Stimulated activated naive CD8-positive, alpha-beta T cell treated with anti-CD3 and anti-CD28 coated beads, Interleukin-15, amount 100 ng/mL, for 72 hours (primary cell): ENCODE measurements around the gene AKR7A3.
"Not testable (repeated sequence)": the region's sequence is repeated elsewhere in the genome, so short reads cannot be mapped to it uniquely, and the experiment has no call there.

Experiments used
- ATAC-seq: fragments of 150-1000 bp; cut with Tn5 transposase; 2 replicates; pipeline ENCODE4 v1.10.0; 2021; ENCODE audit warnings: mild to moderate bottlenecking, moderate library complexity
- DNase-seq, 2 donors: peaks; one replicate each; pipeline ENCODE4 v3.0.0; 2021 to 2022
- H3K27ac Mint-ChIP-seq, 2 donors: one replicate each; pipeline ENCODE4 v1.8.0; 2022; ENCODE audit warnings: mild to moderate bottlenecking in 2 of 2, mixed read lengths in 2 of 2, moderate library complexity in 2 of 2
- H3K27me3 Mint-ChIP-seq: one replicate; pipeline ENCODE4 v1.8.0; 2022; ENCODE audit warnings: mixed read lengths
- H3K4me1 Mint-ChIP-seq: one replicate; pipeline ENCODE4 v1.8.0; 2022; ENCODE audit warnings: mild to moderate bottlenecking, mixed read lengths
- H3K4me3 Mint-ChIP-seq, 2 donors: one replicate each; pipeline ENCODE4 v1.8.0; 2022; ENCODE audit warnings: mild to moderate bottlenecking in 2 of 2, mixed read lengths in 2 of 2, moderate library complexity in 1 of 2
- H3K9me3 Mint-ChIP-seq, 2 donors: one replicate each; pipeline ENCODE4 v1.8.0; 2022; ENCODE audit warnings: mixed read lengths in 2 of 2

AKR7A3 gene

GRCh38 chr1:19288324-19289241, at the start of gene AKR7A3:
Gene AKR7A3, minus strand, starts transcription at chr1:19288770. Its CDS starts 61 bp downstream, at chr1:19288709.
- H3K27ac Mint-ChIP-seq: peak within 1 kb of the TSS in 1 of 2 donors; percentile 79
- peak; percentile 53 to 61 for DNase-seq
- peaks cover 14% of the 10 kb centered on the region for H3K4me1 Mint-ChIP-seq
- peak; percentile 89 for ATAC-seq
- H3K27me3 Mint-ChIP-seq: peaks cover 26% of the 10 kb centered on the region
- peak within 1 kb of the TSS; percentile 79 to 81 for H3K4me3 Mint-ChIP-seq
- not testable (repeated sequence) for H3K9me3 Mint-ChIP-seq

- DNase-seq (no peak), ATAC-seq (no peak)
- Mint-ChIP-seq H3K27me3 (no peaks in the 10 kb centered on the region), H3K27ac (peak overlapping the region; percentile 46 to 88), H3K4me3 (no peak overlapping the region), H3K9me3 (no peaks in the 10 kb centered on the region), H3K4me1 (peaks cover 38% of the 10 kb centered on the region)
Measured at GRCh38 chr1:19338323-19338762, 49.8 kb upstream of the AKR7A3 start.

GRCh38 chr1:19337289-19337688, 48.7 kb upstream of the AKR7A3 start:
- no peak for ATAC-seq
- no peaks in the 10 kb centered on the region for H3K9me3 Mint-ChIP-seq
- H3K27ac Mint-ChIP-seq: no peak overlapping the region
- no peaks in the 10 kb centered on the region for H3K27me3 Mint-ChIP-seq
- peak overlapping the region in 1 of 2 donors; percentile 7 for H3K4me3 Mint-ChIP-seq
- H3K4me1 Mint-ChIP-seq: peaks cover 33% of the 10 kb centered on the region
- DNase-seq: no peak

- Mint-ChIP-seq H3K9me3 (no peaks in the 10 kb centered on the region), H3K27me3 (no peaks in the 10 kb centered on the region), H3K27ac (peak overlapping the region; percentile 61 to 88), H3K4me3 (no peak overlapping the region), H3K4me1 (peaks cover 27% of the 10 kb centered on the region)
- DNase-seq (peak in 1 of 2 donors; percentile 57), ATAC-seq (peak; percentile 85)
Measured at GRCh38 chr1:19336543-19336942, 48.0 kb upstream of the AKR7A3 start.

GRCh38 chr1:19333587-19334354, 45.2 kb upstream of the AKR7A3 start:
- peak overlapping the region in 1 of 2 donors; percentile 54 for H3K27ac Mint-ChIP-seq
- DNase-seq (no peak), ATAC-seq (no peak)
- peaks cover 27% of the 10 kb centered on the region for H3K4me1 Mint-ChIP-seq
- H3K27me3 Mint-ChIP-seq: no peaks in the 10 kb centered on the region
- H3K4me3 Mint-ChIP-seq: no peak overlapping the region
- H3K9me3 Mint-ChIP-seq: no peaks in the 10 kb centered on the region

- DNase-seq: no peak
- Mint-ChIP-seq H3K4me3 (no peak overlapping the region), H3K27me3 (no peaks in the 10 kb centered on the region), H3K27ac (peak overlapping the region in 1 of 2 donors; percentile 71), H3K4me1 (peaks cover 21% of the 10 kb centered on the region), H3K9me3 (no peaks in the 10 kb centered on the region)
- ATAC-seq: no peak
Measured at GRCh38 chr1:19332832-19333231, 44.3 kb upstream of the AKR7A3 start.

GRCh38 chr1:19331262-19331878, 42.8 kb upstream of the AKR7A3 start:
- DNase-seq: no peak
- no peaks in the 10 kb centered on the region for H3K27me3 Mint-ChIP-seq
- H3K27ac Mint-ChIP-seq: peak overlapping the region in 1 of 2 donors; percentile 42
- H3K4me1 Mint-ChIP-seq: peaks cover 7% of the 10 kb centered on the region
- no peak overlapping the region for H3K4me3 Mint-ChIP-seq
- H3K9me3 Mint-ChIP-seq: no peaks in the 10 kb centered on the region
- no peak for ATAC-seq

- Mint-ChIP-seq H3K27ac (peak overlapping the region in 1 of 2 donors; percentile 71), H3K4me1 (no peaks in the 10 kb centered on the region), H3K27me3 (no peaks in the 10 kb centered on the region), H3K9me3 (no peaks in the 10 kb centered on the region), H3K4me3 (no peak overlapping the region)
- no peak for DNase-seq
- ATAC-seq: no peak
Measured at GRCh38 chr1:19330449-19331135, 42.0 kb upstream of the AKR7A3 start.

- no peak for DNase-seq
- Mint-ChIP-seq H3K27me3 (no peaks in the 10 kb centered on the region), H3K4me1 (no peaks in the 10 kb centered on the region), H3K27ac (peak overlapping the region in 1 of 2 donors; percentile 59), H3K9me3 (no peaks in the 10 kb centered on the region), H3K4me3 (no peak overlapping the region)
- ATAC-seq: no peak
Measured at GRCh38 chr1:19329611-19330010, 41.0 kb upstream of the AKR7A3 start.

GRCh38 chr1:19329188-19329587, 40.6 kb upstream of the AKR7A3 start:
- DNase-seq: no peak
- Mint-ChIP-seq H3K27me3 (no peaks in the 10 kb centered on the region), H3K27ac (no peak overlapping the region), H3K9me3 (no peaks in the 10 kb centered on the region), H3K4me3 (no peak overlapping the region), H3K4me1 (no peaks in the 10 kb centered on the region)
- ATAC-seq: no peak

- no peaks in the 10 kb centered on the region for H3K4me1 Mint-ChIP-seq
- no peaks in the 10 kb centered on the region for H3K9me3 Mint-ChIP-seq
- ATAC-seq (no peak), DNase-seq (no peak)
- H3K4me3 Mint-ChIP-seq: no peak overlapping the region
- H3K27me3 Mint-ChIP-seq: no peaks in the 10 kb centered on the region
- H3K27ac Mint-ChIP-seq: peak overlapping the region in 1 of 2 donors; percentile 76
Measured at GRCh38 chr1:19328486-19328885, 39.9 kb upstream of the AKR7A3 start.

- no peak overlapping the region for H3K4me3 Mint-ChIP-seq
- peak overlapping the region in 1 of 2 donors; percentile 90 for H3K27ac Mint-ChIP-seq
- H3K27me3 Mint-ChIP-seq: no peaks in the 10 kb centered on the region
- ATAC-seq: no peak
- DNase-seq: no peak
- no peaks in the 10 kb centered on the region for H3K9me3 Mint-ChIP-seq
- no peaks in the 10 kb centered on the region for H3K4me1 Mint-ChIP-seq
Measured at GRCh38 chr1:19327736-19328135, 39.2 kb upstream of the AKR7A3 start.

- no peaks in the 10 kb centered on the region for H3K4me1 Mint-ChIP-seq
- no peak overlapping the region for H3K27ac Mint-ChIP-seq
- DNase-seq (no peak), ATAC-seq (no peak)
- no peaks in the 10 kb centered on the region for H3K27me3 Mint-ChIP-seq
- no peaks in the 10 kb centered on the region for H3K9me3 Mint-ChIP-seq
- H3K4me3 Mint-ChIP-seq: no peak overlapping the region
Measured at GRCh38 chr1:19327301-19327700, 38.7 kb upstream of the AKR7A3 start.

- H3K27ac Mint-ChIP-seq: peak overlapping the region in 1 of 2 donors; percentile 5
- ATAC-seq (no peak), DNase-seq (no peak)
- H3K4me3 Mint-ChIP-seq: no peak overlapping the region
- no peaks in the 10 kb centered on the region for H3K27me3 Mint-ChIP-seq
- no peaks in the 10 kb centered on the region for H3K4me1 Mint-ChIP-seq
- H3K9me3 Mint-ChIP-seq: no peaks in the 10 kb centered on the region
Measured at GRCh38 chr1:19326748-19327065, 38.1 kb upstream of the AKR7A3 start.
